H1 (cell line): ENCODE measurements around the gene TMEM135. TPM values are rescaled to one million over a fixed set of nuclear protein-coding genes. Genes with fewer than 3 reads are reported as not detected.

Experiments used
- CTCF ChIA-PET: fragments of 300-600 bp; sonication (Branson Sonifier 250); formaldehyde crosslinking; loops from one replicate; lab custom pipeline; 2021; ENCODE audit not compliant: partially characterized antibody; lab: Charles Lee
- POLR2A ChIA-PET: fragments of 300-600 bp; sonication (Branson Sonifier 250); formaldehyde crosslinking; loops from one replicate; lab custom pipeline; 2021; ENCODE audit warnings: inconsistent platforms; ENCODE audit not compliant: partially characterized antibody; lab: Charles Lee
- DNase-seq, 2 experiments: peaks; one replicate each; pipeline versions ENCODE4 v3.0.0 to v3.0.0-alpha.2; 2010 to 2022; ENCODE audit warnings: low spot score in 2 of 2, low read depth in 1 of 2, mixed read lengths in 1 of 2
- FAIRE-seq: peaks from 2 replicates; lab custom pipeline; 2011; peaks lifted over from hg19 to GRCh38; lab: Jason Lieb, UNC
- H2AFZ ChIP-seq: 2 replicates; pipeline ENCODE4 v1.8.1; 2012; ENCODE audit warnings: low read length, inconsistent platforms
- H2AK5ac ChIP-seq: 2 replicates; pipeline ENCODE4 v1.6.1; 2013; ENCODE audit warnings: low read depth, low read length
- H2BK120ac ChIP-seq: replicated peaks from 2 replicates; pipeline ENCODE3; 2013; ENCODE audit warnings: low read depth, low read length, inconsistent platforms
- H2BK12ac ChIP-seq: 2 replicates; pipeline ENCODE4 v1.6.1; 2013; ENCODE audit warnings: low read depth, low read length
- H2BK15ac ChIP-seq: 2 replicates; pipeline ENCODE4 v1.6.1; 2013; ENCODE audit warnings: low read length
- H2BK20ac ChIP-seq: 2 replicates; pipeline ENCODE4 v1.6.1; 2013; ENCODE audit warnings: low read length
- H2BK5ac ChIP-seq: 2 replicates; pipeline ENCODE4 v1.6.1; 2013; ENCODE audit warnings: low read depth, low read length
- H3K14ac ChIP-seq: 2 replicates; pipeline ENCODE4 v1.6.1; 2013; ENCODE audit warnings: inconsistent platforms; ENCODE audit not compliant: insufficient read length
- H3K18ac ChIP-seq: 2 replicates; pipeline ENCODE4 v1.6.1; 2013; ENCODE audit warnings: low read length; ENCODE audit errors: extremely low read depth
- H3K23ac ChIP-seq: 2 replicates; pipeline ENCODE4 v1.6.1; 2013; ENCODE audit warnings: inconsistent platforms; ENCODE audit not compliant: insufficient read length
- H3K23me2 ChIP-seq: 2 replicates; pipeline ENCODE4 v1.6.1; 2013; ENCODE audit warnings: low read depth, low read length
- H3K27ac ChIP-seq: 2 replicates; pipeline ENCODE4 v1.6.1; 2011; ENCODE audit warnings: low read depth, low read length, inconsistent platforms
- H3K27me3 ChIP-seq, 4 experiments: replicated peaks in 1 of 4; 1 replicate in 1 of 4; 2 replicates in 3 of 4; pipeline versions ENCODE4 v1.6.1 to v1.8.1; 2011 to 2013; ENCODE audit warnings: low read length in 3 of 4, mild to moderate bottlenecking in 3 of 4, inconsistent platforms in 2 of 4, mixed read lengths in 2 of 4, moderate library complexity in 1 of 4; ENCODE audit not compliant: control insufficient read depth in 3 of 4, insufficient read depth in 3 of 4; ENCODE audit errors: extremely low read depth in 1 of 4
- H3K36me3 ChIP-seq, 4 experiments: 2 replicates each; pipeline versions ENCODE4 v1.6.1 to v1.8.1; 2011 to 2013; ENCODE audit warnings: mild to moderate bottlenecking in 4 of 4, low read length in 3 of 4, moderate library complexity in 2 of 4, control low read depth in 1 of 4, inconsistent platforms in 1 of 4; ENCODE audit not compliant: insufficient read depth in 4 of 4, control insufficient read depth in 2 of 4
- H3K4ac ChIP-seq: replicated peaks from 2 replicates; pipeline ENCODE3; 2013; ENCODE audit warnings: low read length, low read depth, mixed read lengths, inconsistent platforms; ENCODE audit not compliant: insufficient read length
- H3K4me1 ChIP-seq, 4 experiments: replicated peaks in 1 of 4; 1 replicate in 1 of 4; 2 replicates in 3 of 4; pipeline versions ENCODE4 v1.6.1 to v1.8.1; 2011 to 2013; ENCODE audit warnings: low read length in 3 of 4, inconsistent platforms in 2 of 4, mixed read lengths in 1 of 4; ENCODE audit not compliant: insufficient read depth in 4 of 4, control insufficient read depth in 3 of 4
- H3K4me2 ChIP-seq, 2 experiments: 2 replicates each; pipeline versions ENCODE4 v1.6.1 to v1.8.1; 2011 to 2013; ENCODE audit warnings: low read depth in 2 of 2, low read length in 2 of 2, control low read depth in 1 of 2, inconsistent platforms in 1 of 2, mild to moderate bottlenecking in 1 of 2; ENCODE audit not compliant: insufficient read depth in 1 of 2
- H3K4me3 ChIP-seq, 4 experiments: fragments of 200-600, 300-600 bp in 1 of 4; sonication (generic), shearing (Covaris generic), sonication (Bioruptor Twin) in 1 of 4; 2 replicates each; pipeline versions ENCODE4 v1.5.1 to v1.8.1; 2011 to 2016; ENCODE audit warnings: low read length in 4 of 4, low read depth in 3 of 4, control low read depth in 2 of 4, inconsistent platforms in 2 of 4, mild to moderate bottlenecking in 2 of 4, mixed read lengths in 1 of 4, moderate library complexity in 1 of 4; ENCODE audit not compliant: insufficient read depth in 2 of 4; ENCODE audit errors: extremely low read depth in 1 of 4
- H3K56ac ChIP-seq: replicated peaks from 2 replicates; pipeline ENCODE3; 2013; ENCODE audit warnings: low read depth, mild to moderate bottlenecking, mixed read lengths, low read length, inconsistent platforms; ENCODE audit not compliant: insufficient read length
- H3K79me1 ChIP-seq: 2 replicates; pipeline ENCODE4 v1.6.1; 2013; ENCODE audit warnings: low read depth, low read length, control low read depth
- H3K79me2 ChIP-seq, 2 experiments: 2 replicates each; pipeline versions ENCODE4 v1.6.1 to v1.8.1; 2012 to 2013; ENCODE audit warnings: low read length in 2 of 2, mild to moderate bottlenecking in 2 of 2, inconsistent platforms in 1 of 2; ENCODE audit not compliant: insufficient read depth in 2 of 2, control insufficient read depth in 1 of 2
- H3K9ac ChIP-seq, 4 experiments: replicated peaks in 1 of 4; 1 replicate in 1 of 4; 2 replicates in 3 of 4; pipeline versions ENCODE4 v1.6.1 to v1.8.1; 2011 to 2013; ENCODE audit warnings: low read depth in 3 of 4, low read length in 3 of 4, control low read depth in 2 of 4, mild to moderate bottlenecking in 2 of 4, moderate library complexity in 2 of 4, inconsistent platforms in 1 of 4; ENCODE audit errors: extremely low read depth in 1 of 4
- H3K9me3 ChIP-seq, 2 experiments: 2 replicates each; pipeline versions ENCODE4 v1.6.1 to v1.8.1; 2012 to 2013; ENCODE audit warnings: mild to moderate bottlenecking in 2 of 2, moderate library complexity in 2 of 2, control low read depth in 1 of 2, inconsistent platforms in 1 of 2, low read depth in 1 of 2, low read length in 1 of 2, mixed read lengths in 1 of 2; ENCODE audit not compliant: insufficient read depth in 2 of 2
- H4K20me1 ChIP-seq, 2 experiments: replicated peaks in 1 of 2; 2 replicates each; pipeline versions ENCODE3 to v1.8.1; 2011 to 2013; ENCODE audit warnings: inconsistent platforms in 2 of 2, low read length in 2 of 2, mild to moderate bottlenecking in 1 of 2; ENCODE audit not compliant: insufficient read depth in 2 of 2, control insufficient read depth in 1 of 2
- H4K5ac ChIP-seq: 2 replicates; pipeline ENCODE4 v1.6.1; 2013; ENCODE audit warnings: low read length, low read depth, mixed read lengths, inconsistent platforms; ENCODE audit not compliant: insufficient read length
- H4K8ac ChIP-seq: 2 replicates; pipeline ENCODE4 v1.8.0; 2013; ENCODE audit warnings: mild to moderate bottlenecking, moderate library complexity, low read length, inconsistent platforms; ENCODE audit not compliant: insufficient read depth; ENCODE audit errors: extremely low read depth
- H4K91ac ChIP-seq: replicated peaks from 2 replicates; pipeline ENCODE3; 2013; ENCODE audit warnings: low read length, mixed read lengths, inconsistent platforms; ENCODE audit not compliant: insufficient read length
- ATF3 ChIP-seq: IDR thresholded peaks from 2 replicates; pipeline ENCODE4 v1.6.1; 2011; ENCODE audit warnings: low read depth, mild to moderate bottlenecking, low read length; ENCODE audit not compliant: insufficient read depth
- CBX5 ChIP-seq: fragments of 300-800, 300-1000 bp; sonication (generic); IDR thresholded peaks from 2 replicates; pipeline ENCODE4 v1.7.1; 2016; ENCODE audit warnings: antibody characterized with exemption, low read length, low read depth
- CHD2 ChIP-seq: IDR thresholded peaks from 2 replicates; pipeline ENCODE4 v1.6.1; 2012; ENCODE audit warnings: low read length, improper control_type of control experiment
- CTBP2 ChIP-seq: IDR thresholded peaks from 2 replicates; pipeline ENCODE4 v1.7.0; 2011; ENCODE audit warnings: borderline replicate concordance, mild to moderate bottlenecking, moderate library complexity, mixed read lengths, low read length; ENCODE audit not compliant: insufficient read depth, insufficient read length
- EZH2 ChIP-seq: fragments of 200-600 bp; sonication (generic); IDR thresholded peaks from 2 replicates; pipeline ENCODE4 v1.7.1; 2012; ENCODE audit warnings: low read depth, mild to moderate bottlenecking, moderate library complexity, low read length, inconsistent platforms; ENCODE audit not compliant: severe bottlenecking
- FOSL1 ChIP-seq: IDR thresholded peaks from 2 replicates; pipeline ENCODE4 v1.6.1; 2011; ENCODE audit warnings: mild to moderate bottlenecking, low read depth, low read length, moderate library complexity; ENCODE audit not compliant: insufficient read depth
- JUN ChIP-seq: IDR thresholded peaks from 2 replicates; pipeline ENCODE4 v1.6.1; 2011; ENCODE audit warnings: low read depth, mild to moderate bottlenecking, improper control_type of control experiment, low read length
- MAFK ChIP-seq: IDR thresholded peaks from 2 replicates; pipeline ENCODE4 v1.6.1; 2012; ENCODE audit warnings: low read depth, mild to moderate bottlenecking, improper control_type of control experiment, low read length
- MAX ChIP-seq: IDR thresholded peaks from 2 replicates; pipeline ENCODE4 v1.6.1; 2012; ENCODE audit warnings: inconsistent platforms
- PHF8 ChIP-seq: fragments of 200-600 bp; sonication (generic); conservative IDR thresholded peaks from 2 replicates; pipeline ENCODE4 v1.7.1; 2012; ENCODE audit warnings: low read depth, mild to moderate bottlenecking, inconsistent platforms, low read length, moderate library complexity
- RAD21 ChIP-seq, 2 experiments: IDR thresholded peaks in 1 of 2; conservative IDR thresholded peaks in 1 of 2; 2 replicates each; pipeline ENCODE4 v1.6.1; 2011; ENCODE audit warnings: low read depth in 2 of 2, low read length in 2 of 2, improper control_type of control experiment in 1 of 2, inconsistent platforms in 1 of 2, mild to moderate bottlenecking in 1 of 2, moderate library complexity in 1 of 2
- RBBP5 ChIP-seq: IDR thresholded peaks from 2 replicates; pipeline ENCODE4 v1.7.1; 2012; ENCODE audit warnings: low read depth, mild to moderate bottlenecking, inconsistent platforms, low read length, moderate library complexity, borderline replicate concordance
- SAP30 ChIP-seq: fragments of 300-600 bp; sonication (generic); IDR thresholded peaks from 2 replicates; pipeline ENCODE4 v1.7.1; 2012; ENCODE audit warnings: low read length, moderate library complexity, mild to moderate bottlenecking, inconsistent platforms; ENCODE audit not compliant: insufficient read depth, insufficient replicate concordance
- WGBS, 2 experiments: shearing (Covaris generic) in 1 of 2; methylation state at CpG; one replicate each; pipeline versions ENCODE4 v1.1.6 to v1.1.7; 2013 to 2015; ENCODE audit warnings: low lambda C conversion rate in 2 of 2, mixed read lengths in 2 of 2, inconsistent platforms in 1 of 2, low coverage in 1 of 2, missing lambda C conversion rate in 1 of 2; ENCODE audit not compliant: insufficient replicate concordance in 2 of 2, insufficient coverage in 1 of 2, insufficient read length in 1 of 2; ENCODE audit errors: extremely low coverage in 1 of 2, missing lambda C conversion rate in 1 of 2; 5-methylcytosine and 5-hydroxymethylcytosine counted together
- polyA plus RNA-seq, 7 experiments: library from polyadenylated mRNA; depleted of rRNA in 3 of 7; stranded (reverse) in 5 of 7; unstranded in 2 of 7; fragments of >200 nt in 5 of 7; fragments of 200-250 nt in 2 of 7; gene quantifications; 1 replicate in 5 of 7; 2 replicates in 1 of 7; 4 replicates in 1 of 7; pipeline versions ENCODE4 v1.2.1 to v1.2.3, GENCODE V29; 2011 to 2013; ENCODE audit warnings: missing spikeins in 2 of 7, mixed read lengths in 2 of 7
- total RNA-seq: library from RNA; stranded (reverse); fragmentation: NEBNext Ultra II Directional; extraction: Animal tissue kit (Norgen Biotek cat#: 25700); gene quantifications from 2 replicates; pipeline ENCODE4 v1.2.1, GENCODE V29; 2021

The TMEM135 gene
- total and polyA plus RNA-seq, 2 of the 8 experiments (the other 6 are each of a cell fraction or from before 2014, with no cell fraction given), result 9.3 to 31.3 TPM

- Histone ChIP-seq H2AK5ac (no peak overlapping the region), H2BK15ac (no peak overlapping the region), H3K4me3 (no peak overlapping the region), H3K9me3 (no peaks in the 10 kb centered on the region), H3K56ac (no peak overlapping the region), H3K23ac (no peak overlapping the region), H4K5ac (no peak overlapping the region), H3K79me1 (no peaks in the 10 kb centered on the region), H2BK120ac (no peak overlapping the region), H3K79me2 (no peaks in the 10 kb centered on the region), H3K4me2 (no peak overlapping the region), H3K36me3 (no peaks in the 10 kb centered on the region; a peak in 2 of 8 replicates), H3K9ac (no peak overlapping the region), H3K14ac (no peak overlapping the region), H2AFZ (no peak overlapping the region), H3K4ac (no peak overlapping the region), H3K23me2 (no peaks in the 10 kb centered on the region), H3K4me1 (no peaks in the 10 kb centered on the region), H2BK20ac (no peak overlapping the region), H3K18ac (no peak overlapping the region), H4K8ac (no peak overlapping the region), H3K27ac (no peak overlapping the region), H4K91ac (no peak overlapping the region), H2BK12ac (no peak overlapping the region), H3K27me3 (no peaks in the 10 kb centered on the region), H4K20me1 (no peaks in the 10 kb centered on the region), H2BK5ac (no peak overlapping the region)
- no peak for DNase-seq
- 94% methylated on average over 1 of the region's 2 CpGs; no CpG with 5 or more reads in 1 of the 2 experiments for WGBS, 2 experiments
- FAIRE-seq, result no peak
- CTCF ChIA-PET, result no interaction called here
- POLR2A ChIA-PET, result no interaction called here
- TF ChIP-seq CTBP2 (no peak), EZH2 (no peak), MAX (no peak), JUN (no peak), RBBP5 (no peak), PHF8 (no peak), MAFK (no peak), ATF3 (no peak), RAD21 (IDR thresholded peaks at IDR 0.05 in 1 of 2, conservative IDR thresholded peaks at IDR 0.05 in 1 of 2; ENCODE audit: low read depth in 2 of 2, low read length in 2 of 2) (no peak), CHD2 (no peak), FOSL1 (no peak), SAP30 (no peak), CBX5 (no peak)
These were observed 288.9 kb downstream of the TMEM135 start for GRCh38 chr11:87326594-87326993.
